ENCODE measurements around the gene CLIP3. TPM values are rescaled to one million over a fixed set of nuclear protein-coding genes. Genes with fewer than 3 reads are reported as not detected.

Gene CLIP3
- total and polyA plus RNA-seq, 10 donors: 2.7 to 18.0 (median 10.3) TPM

DNA sequence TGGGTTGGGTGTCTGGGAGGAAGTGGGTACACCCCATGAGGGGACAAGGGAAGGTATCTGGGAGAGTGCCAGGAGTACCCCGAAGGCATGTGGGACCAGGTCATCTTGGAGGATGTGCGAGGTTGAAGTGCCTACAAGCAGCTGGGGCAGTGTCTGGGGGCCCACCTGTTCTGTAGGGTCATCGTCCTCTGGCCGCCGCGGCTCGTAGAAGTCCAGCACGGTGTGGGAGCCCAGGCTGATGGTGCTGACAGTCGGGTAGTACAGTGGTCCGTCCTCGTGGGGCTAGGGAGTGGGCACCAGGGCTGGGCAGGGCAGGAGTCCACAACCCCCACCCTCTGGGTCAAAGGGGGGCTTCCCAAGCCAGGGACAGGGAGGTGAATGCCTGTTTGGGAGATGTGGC lies 22.3 kb downstream of the CLIP3 start:
- intact Hi-C loops (cut with DNase I; ENCODE audit: low total_unique reads): no loop called here
- DNase-seq: no peak

DNA sequence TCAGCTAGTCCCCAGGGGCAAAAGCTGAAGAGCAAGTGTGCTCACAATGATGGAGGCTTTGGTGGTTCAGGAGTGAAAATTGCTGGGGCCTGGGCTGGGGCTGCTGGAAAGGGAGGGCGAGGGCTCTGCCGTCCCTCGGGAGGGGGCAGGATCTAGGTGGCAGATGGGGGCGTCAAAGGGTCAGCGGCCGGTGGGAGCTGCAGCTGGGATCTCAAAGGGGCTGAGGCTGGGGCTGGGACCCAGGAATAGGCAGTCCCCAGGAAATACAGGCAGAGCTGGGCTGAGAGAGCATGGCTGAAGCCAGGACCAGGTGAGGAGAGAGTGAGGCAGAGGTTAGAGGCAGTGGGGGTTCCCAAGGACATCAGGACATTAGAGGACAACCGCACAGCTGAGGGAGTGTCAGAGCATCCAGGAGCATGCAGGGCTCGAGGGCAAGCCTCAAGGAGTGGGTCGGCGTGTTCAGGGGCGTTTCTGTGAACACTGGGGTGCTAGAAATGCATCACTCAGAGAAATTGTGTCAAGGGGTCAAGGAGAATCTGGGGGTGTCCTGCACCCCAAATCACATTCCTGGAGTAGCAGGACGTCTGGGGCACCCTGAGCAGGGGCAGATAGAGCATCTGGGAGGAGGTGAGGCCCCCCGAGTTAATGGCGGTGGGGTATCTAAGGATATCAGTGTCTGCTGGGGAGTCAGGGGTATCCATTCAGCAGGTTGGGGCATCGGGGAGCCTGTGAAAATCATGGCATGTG lies 22.9 kb downstream of the CLIP3 start:
- Histone ChIP-seq H3K9me3 (no peaks in the 10 kb centered on the region), H3K27ac (peak overlapping the region in 2 of 8 donors; percentile 27 to 49), H3K4me1 (peaks cover 9 to 37% (median 28%) of the 10 kb centered on the region in 6 donors), H3K36me3 (peaks cover 0 to 7% (median 0%) of the 10 kb centered on the region in 6 donors), H3K4me3 (peak overlapping the region in 5 of 8 donors; percentile 26 to 62 (median 29)), H3K27me3 (replicated peaks in 1 of 7) (peaks cover 0 to 17% (median 0%) of the 10 kb centered on the region in 7 donors)
- intact Hi-C loops (cut with DNase I; ENCODE audit: low total_unique reads): no loop called here
- TF ChIP-seq POLR2AphosphoS5 (IDR thresholded peaks at IDR 0.05) (no peak), POLR2A (IDR thresholded peaks at IDR 0.05) (no peak)
- TF ChIP-seq, protein P1, sequence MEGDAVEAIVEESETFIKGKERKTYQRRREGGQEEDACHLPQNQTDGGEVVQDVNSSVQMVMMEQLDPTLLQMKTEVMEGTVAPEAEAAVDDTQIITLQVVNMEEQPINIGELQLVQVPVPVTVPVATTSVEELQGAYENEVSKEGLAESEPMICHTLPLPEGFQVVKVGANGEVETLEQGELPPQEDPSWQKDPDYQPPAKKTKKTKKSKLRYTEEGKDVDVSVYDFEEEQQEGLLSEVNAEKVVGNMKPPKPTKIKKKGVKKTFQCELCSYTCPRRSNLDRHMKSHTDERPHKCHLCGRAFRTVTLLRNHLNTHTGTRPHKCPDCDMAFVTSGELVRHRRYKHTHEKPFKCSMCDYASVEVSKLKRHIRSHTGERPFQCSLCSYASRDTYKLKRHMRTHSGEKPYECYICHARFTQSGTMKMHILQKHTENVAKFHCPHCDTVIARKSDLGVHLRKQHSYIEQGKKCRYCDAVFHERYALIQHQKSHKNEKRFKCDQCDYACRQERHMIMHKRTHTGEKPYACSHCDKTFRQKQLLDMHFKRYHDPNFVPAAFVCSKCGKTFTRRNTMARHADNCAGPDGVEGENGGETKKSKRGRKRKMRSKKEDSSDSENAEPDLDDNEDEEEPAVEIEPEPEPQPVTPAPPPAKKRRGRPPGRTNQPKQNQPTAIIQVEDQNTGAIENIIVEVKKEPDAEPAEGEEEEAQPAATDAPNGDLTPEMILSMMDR (IDR thresholded peaks at IDR 0.05 in 8 of 11, conservative IDR thresholded peaks at IDR 0.05 in 3 of 11): no peak
- no peak for DNase-seq
- WGBS, 5 donors: 59 to 72% (median 61%) methylated on average over 15 of the region's 15 CpGs

More for the DNA sequence above, 22.3 kb downstream of the CLIP3 start:
- TF ChIP-seq, protein P1 (IDR thresholded peaks at IDR 0.05 in 8 of 11, conservative IDR thresholded peaks at IDR 0.05 in 3 of 11): no peak
- TF ChIP-seq POLR2A (IDR thresholded peaks at IDR 0.05): no peak
- no peak for TF ChIP-seq POLR2AphosphoS5 (IDR thresholded peaks at IDR 0.05)
- Histone ChIP-seq H3K27me3 (replicated peaks in 1 of 7) (peaks cover 0 to 17% (median 0%) of the 10 kb centered on the region in 7 donors), H3K4me3 (no peak overlapping the region), H3K4me1 (peaks cover 11 to 43% (median 32%) of the 10 kb centered on the region in 6 donors), H3K27ac (no peak overlapping the region), H3K36me3 (peaks cover 0 to 7% (median 0%) of the 10 kb centered on the region in 6 donors), H3K9me3 (no peaks in the 10 kb centered on the region)
- 94 to 96% (median 95%) methylated on average over 11 of the region's 11 CpGs for WGBS, 5 donors

DNA sequence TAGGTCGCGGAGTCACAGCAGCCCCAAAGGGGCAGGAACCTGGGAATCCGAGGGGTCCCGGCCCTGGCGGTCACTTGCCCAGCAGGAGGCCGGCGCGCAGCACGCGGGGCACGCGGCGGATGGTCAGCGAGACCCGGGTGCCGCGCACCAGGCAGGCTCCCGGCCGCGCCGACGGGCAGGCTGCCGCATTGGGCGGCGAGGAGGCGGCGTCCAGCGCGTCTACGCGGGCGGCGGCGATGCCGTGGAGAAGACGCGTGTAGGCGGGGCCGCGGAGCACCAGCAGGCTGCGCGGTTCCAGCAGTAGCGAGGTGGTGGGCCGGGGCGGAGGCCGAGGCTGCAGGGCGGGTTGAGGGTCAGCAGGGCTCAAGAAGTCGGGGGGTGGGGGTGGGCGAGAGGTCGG lies 23.5 kb downstream of the CLIP3 start:
- peaks cover 6 to 33% (median 24%) of the 10 kb centered on the region in 6 donors for H3K4me1 ChIP-seq
- WGBS, 5 donors: 2 to 7% (median 2%) methylated on average over 13 to 50 of the region's 50 CpGs
- TF ChIP-seq, protein P1 (IDR thresholded peaks at IDR 0.05 in 8 of 11, conservative IDR thresholded peaks at IDR 0.05 in 3 of 11): no peak
- TF ChIP-seq POLR2AphosphoS5 (IDR thresholded peaks at IDR 0.05): peak; percentile 41 to 71 (median 64)
- TF ChIP-seq POLR2A (IDR thresholded peaks at IDR 0.05): no peak

More for the DNA sequence above, 23.5 kb downstream of the CLIP3 start:
- Histone ChIP-seq H3K27ac (peak overlapping the region in 2 of 8 donors; percentile 27 to 49), H3K9me3 (no peaks in the 10 kb centered on the region), H3K36me3 (peaks cover 0 to 7% (median 0%) of the 10 kb centered on the region in 6 donors), H3K27me3 (replicated peaks in 1 of 7) (peaks cover 0 to 17% (median 0%) of the 10 kb centered on the region in 7 donors), H3K4me3 (peak overlapping the region in 7 of 8 donors; percentile 9 to 62 (median 29))
- intact Hi-C loops (cut with DNase I; ENCODE audit: low total_unique reads): no loop called here
- DNase-seq: peak; percentile 88
